ENCODE measurements around the gene EIF2B4.

Gene EIF2B4

GRCh38 chr2:27407798-27408491 is 37.8 kb upstream of the EIF2B4 start:
- H3K4me3 ChIP-seq (ENCODE audit: low read depth, low read length): peak overlapping the region; percentile 90
- TF ChIP-seq CTCF (IDR thresholded peaks at IDR 0.05; ENCODE audit: insufficient read depth, low read depth, low read length, missing control alignments): peak; percentile 22
- peak; percentile 49 for DNase-seq (ENCODE audit: low read depth)

GRCh38 chr2:27400348-27401135 is 30.4 kb upstream of the EIF2B4 start:
- no peak overlapping the region for H3K4me3 ChIP-seq (ENCODE audit: low read depth, low read length)
- no peak for TF ChIP-seq CTCF (IDR thresholded peaks at IDR 0.05; ENCODE audit: insufficient read depth, low read depth, low read length, missing control alignments)
- no peak for DNase-seq (ENCODE audit: low read depth)

GRCh38 chr2:27398962-27399361 is 28.8 kb upstream of the EIF2B4 start:
- no peak for DNase-seq (ENCODE audit: low read depth)
- TF ChIP-seq CTCF (IDR thresholded peaks at IDR 0.05; ENCODE audit: insufficient read depth, low read depth, low read length, missing control alignments): no peak
- H3K4me3 ChIP-seq (ENCODE audit: low read depth, low read length): no peak overlapping the region

- no peak overlapping the region for H3K4me3 ChIP-seq (ENCODE audit: low read depth, low read length)
- no peak for TF ChIP-seq CTCF (IDR thresholded peaks at IDR 0.05; ENCODE audit: insufficient read depth, low read depth, low read length, missing control alignments)
- no peak for DNase-seq (ENCODE audit: low read depth)
Measured at GRCh38 chr2:27393225-27393624, 23.1 kb upstream of the EIF2B4 start.

GRCh38 chr2:27390822-27391679 is 20.9 kb upstream of the EIF2B4 start:
- TF ChIP-seq CTCF (IDR thresholded peaks at IDR 0.05; ENCODE audit: insufficient read depth, low read depth, low read length, missing control alignments): no peak
- no peak for DNase-seq (ENCODE audit: low read depth)
- no peak overlapping the region for H3K4me3 ChIP-seq (ENCODE audit: low read depth, low read length)

- no peak overlapping the region for H3K4me3 ChIP-seq (ENCODE audit: low read depth, low read length)
- TF ChIP-seq CTCF (IDR thresholded peaks at IDR 0.05; ENCODE audit: insufficient read depth, low read depth, low read length, missing control alignments): no peak
- no peak for DNase-seq (ENCODE audit: low read depth)
Measured at GRCh38 chr2:27381577-27382181, 11.5 kb upstream of the EIF2B4 start.
